Dedifferentiated amniotic fluid mesenchymal stem cell (primary cell): ENCODE data around the gene SHISAL1.

Experiments
- DNase-seq: peaks from one replicate; pipeline ENCODE4 v3.0.0-alpha.2; 2016; ENCODE audit errors: extremely low spot score

The SHISAL1 gene

DNA sequence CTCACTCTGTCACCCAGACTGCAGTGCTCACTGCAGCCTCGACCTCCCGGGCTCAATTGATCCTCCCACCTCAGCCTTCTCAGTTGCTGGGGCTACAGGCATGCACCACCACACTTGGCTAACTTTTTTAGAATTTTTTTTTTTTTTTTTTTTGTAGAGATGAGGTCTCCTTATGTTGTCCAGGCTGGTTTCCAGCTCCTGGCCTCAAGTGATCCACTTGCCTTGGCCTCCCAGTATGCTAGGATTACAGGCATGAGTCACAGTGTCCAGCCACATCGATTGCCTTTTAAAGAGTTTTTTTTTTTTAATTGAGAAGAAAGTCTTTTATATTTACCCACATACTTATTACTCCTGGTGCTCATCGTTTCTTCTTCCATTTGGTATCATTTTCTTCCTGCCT lies 102.0 kb downstream of the SHISAL1 start:
- peak; percentile 25 for DNase-seq

DNA sequence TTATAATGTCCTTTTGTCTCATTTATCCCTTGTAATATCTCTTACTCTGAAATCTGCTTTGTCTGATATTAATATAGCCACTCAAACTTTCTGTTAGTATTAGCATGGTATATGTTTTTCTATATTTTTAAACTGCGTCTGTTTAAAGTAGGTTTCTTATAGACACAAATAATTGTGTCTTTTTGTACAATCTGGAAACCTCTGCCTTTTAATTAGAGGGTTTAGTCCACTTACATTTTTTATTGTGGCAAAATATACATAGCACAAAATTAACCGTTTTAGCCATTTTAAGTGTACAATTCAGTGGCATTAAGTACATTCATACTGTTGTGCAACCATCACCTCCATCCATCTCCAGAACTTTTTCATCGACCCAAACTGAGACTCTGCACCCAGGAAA lies 103.4 kb downstream of the SHISAL1 start:
- no peak for DNase-seq

DNA sequence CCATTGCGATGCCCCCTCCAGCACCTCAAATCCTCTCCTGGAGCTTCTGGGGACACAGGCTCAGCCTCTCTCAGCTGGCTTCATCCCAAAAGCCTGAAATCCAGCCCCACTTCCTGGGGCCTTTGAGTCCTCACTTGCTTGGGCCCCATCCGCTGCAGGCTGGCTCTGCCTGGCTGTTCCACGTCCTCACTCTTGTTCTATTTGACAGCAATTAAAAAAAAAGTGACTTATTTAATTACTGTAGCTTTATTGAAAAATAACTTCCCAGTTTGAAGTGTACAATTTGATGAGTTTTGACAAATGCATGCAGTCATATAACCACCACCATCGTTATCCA lies 104.8 kb downstream of the SHISAL1 start:
- DNase-seq, result no peak

DNA sequence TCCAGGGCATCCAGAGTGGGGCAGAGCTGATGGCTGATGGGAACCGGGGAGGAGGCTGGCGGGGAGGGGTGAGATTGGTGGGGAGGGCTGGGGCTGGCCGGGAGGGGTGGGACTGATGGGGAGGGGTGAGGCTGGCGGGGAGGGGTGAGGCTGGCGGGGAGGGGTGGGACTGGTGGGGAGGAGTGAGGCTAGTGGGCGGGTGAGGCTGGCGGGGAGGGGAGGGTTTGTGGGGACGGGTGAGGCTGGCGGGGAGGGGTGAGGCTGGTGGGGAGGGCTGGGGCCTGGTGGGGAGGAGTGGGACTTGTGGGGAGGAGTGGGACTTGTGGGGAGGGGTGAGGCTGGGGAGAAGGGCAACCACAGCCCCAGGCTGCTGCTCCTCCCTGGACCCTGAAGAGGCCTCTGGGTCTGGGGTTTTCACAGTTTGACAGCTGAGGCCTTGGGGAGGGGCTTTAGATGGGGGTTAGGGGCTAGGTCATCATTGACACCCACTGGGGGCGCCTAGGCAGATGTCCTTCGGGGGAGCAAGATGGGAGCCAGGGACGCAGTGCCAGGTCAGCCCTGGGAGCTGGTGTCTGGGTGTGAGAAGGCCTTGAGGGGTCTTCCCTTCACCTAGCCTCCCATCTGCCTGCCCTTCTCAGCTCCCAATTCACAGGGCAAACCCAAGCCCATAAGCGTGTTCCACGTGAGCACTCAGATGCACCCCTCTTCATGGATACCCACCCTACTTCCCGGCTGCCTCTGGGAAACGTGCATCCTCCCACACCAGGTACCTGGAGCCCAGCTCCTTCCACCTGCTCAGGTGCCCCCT lies 105.4 kb downstream of the SHISAL1 start:
- DNase-seq, result no peak

DNA sequence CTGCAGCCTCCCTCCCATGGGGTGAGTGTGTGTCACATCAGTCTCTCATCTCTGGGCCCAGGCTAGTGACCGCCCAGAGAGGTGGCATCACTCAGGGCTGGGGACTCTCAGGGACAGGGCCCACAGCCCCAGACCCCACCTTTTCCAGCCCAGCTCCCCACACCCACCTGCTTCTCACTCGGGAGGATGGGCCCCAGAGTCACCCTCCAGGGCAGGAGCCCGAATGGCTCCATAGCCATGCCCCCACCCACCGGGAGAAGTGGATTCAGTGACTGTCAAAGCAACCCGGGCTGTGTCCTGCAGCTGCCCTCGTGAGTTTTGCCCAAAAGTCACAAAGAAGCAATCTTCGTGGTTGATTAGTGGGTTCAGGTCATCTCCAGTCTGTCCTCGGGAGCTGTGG lies 106.1 kb downstream of the SHISAL1 start:
- DNase-seq, result no peak

DNA sequence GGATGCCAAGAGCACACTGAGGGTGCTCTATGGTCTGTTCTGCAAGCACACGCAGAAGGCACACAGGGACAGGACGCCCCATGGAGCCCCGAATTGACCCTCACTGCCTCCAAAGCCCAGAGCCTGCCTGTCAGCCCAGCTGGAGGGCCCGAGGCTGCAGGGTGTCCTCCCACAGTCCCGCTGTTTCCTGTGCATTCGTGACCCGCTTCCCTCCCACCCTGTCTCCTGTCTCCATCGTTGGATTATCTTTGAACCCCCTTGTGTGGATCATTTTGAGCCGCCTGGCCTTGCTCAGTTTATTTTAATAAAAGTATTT lies 106.5 kb downstream of the SHISAL1 start:
- DNase-seq, result no peak

DNA sequence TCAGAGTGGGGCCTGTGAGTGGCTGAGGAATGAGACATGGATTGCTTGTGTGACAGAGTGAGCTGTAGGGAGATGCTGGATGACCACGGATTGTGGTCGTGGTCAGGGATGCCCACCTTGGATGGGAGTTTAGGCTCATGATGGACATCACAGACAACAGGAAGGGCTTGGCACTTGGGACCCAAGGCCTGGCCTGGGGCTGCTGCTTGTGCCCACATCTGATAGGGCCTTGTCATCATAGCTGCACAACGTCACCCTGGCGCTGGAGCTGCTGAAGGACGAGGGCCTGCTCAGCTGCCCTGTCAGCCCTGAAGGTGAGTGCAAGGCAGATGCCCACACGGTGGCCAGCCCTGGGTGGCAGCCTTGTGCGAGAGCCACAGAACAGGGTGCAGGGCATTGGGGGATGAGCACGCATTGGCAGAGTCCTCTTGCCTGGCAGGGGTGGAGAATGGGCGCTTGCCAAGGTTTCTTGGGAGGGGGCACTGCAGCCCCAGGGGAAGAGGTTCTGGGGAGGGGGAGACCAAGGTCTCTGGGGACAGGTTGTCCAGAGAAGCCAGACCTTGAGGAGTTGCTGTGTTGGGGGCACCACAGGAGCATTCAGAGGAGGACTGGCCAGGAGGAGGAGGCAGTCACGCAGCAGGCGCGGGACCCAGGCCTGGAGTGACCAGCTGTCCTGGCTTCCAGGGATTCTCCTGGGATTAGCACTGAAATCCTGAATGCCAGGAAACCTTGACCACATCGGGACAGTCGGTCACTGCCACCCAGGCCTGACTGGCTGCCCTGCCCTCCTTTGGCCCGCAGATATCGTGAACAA lies 107.0 kb downstream of the SHISAL1 start:
- DNase-seq, result no peak

DNA sequence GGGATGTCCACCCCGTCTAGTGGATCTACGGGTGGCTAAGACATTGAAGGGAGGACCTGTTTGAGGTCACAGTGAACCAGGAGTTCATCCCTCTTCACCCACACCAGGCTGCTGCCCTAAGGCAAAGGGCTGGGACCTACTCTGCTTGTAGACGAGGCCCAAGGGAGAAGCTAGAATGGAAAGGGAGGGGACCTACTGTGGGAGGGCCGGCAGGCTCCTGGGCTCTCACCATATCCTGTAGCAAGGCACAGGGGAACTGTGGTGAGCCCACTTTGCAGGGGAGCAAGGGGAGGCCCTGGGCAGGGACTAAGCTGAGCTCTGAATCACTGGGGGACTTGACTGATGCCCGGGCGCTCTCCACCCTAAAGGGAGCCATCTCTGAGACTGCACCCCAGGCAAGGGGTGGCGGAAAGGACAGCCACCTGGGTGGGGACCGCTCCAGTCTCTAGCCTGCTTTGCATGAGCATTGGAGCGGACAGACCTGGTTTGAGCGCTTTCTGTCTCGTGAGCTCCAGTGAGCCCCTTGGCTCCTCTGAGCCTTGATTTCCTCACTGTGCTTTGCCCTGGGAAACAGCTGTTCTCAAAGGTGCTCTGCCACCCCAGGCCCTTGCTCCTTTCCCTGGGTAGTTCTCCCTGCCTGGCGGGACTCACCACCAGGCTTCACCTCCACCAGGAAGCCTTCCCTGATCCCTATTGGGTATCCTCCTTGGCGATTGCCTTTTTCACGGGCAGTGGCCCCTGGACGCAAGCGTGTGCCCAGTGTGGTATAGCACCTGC lies 107.8 kb downstream of the SHISAL1 start:
- DNase-seq, result no peak

DNA sequence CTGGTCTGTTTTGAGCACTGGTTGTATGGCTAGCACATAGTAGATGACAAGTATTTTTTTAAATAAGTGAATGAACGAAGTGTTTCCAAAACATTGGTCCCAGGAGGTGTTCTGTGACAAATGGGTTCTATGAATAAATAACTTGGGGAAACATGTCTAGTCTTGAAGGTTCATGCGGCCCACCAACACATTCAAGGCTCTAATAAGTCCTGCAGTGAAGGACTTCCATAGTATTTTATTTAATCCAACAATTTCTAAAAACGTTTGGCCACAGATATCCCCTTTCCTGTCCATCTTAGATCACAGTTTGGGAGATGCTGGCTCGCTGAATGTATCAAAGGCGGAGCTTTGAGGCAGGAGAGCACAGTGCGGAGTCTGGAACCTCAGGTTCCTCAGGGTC lies 109.5 kb downstream of the SHISAL1 start:
- no peak for DNase-seq

DNA sequence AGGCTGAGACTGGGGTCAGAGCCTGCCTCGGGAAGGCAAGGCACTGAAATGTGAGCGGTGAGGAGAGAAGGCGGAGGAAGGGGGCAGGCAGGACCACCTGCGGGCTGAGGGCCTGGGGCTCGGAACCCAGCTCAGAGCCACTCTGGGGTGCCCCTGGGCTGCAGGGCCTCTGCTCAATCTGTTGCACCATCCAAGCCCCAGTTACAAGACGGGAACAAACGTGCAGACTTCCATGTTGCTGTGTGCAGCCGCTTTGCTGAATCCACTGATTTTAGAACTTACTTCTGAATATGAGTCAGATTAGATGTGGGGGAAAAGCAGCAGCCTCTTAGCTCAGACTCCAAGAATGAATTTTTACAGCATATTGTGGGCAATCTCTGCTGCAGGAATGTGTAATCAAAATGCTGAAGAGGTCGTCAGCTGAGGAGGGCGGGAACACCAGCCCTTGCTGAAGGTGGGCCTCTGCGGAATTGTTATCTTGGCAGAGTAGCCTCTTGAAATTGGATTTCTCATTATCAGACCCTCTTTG lies 110.4 kb downstream of the SHISAL1 start:
- peak; percentile 86 for DNase-seq

DNA sequence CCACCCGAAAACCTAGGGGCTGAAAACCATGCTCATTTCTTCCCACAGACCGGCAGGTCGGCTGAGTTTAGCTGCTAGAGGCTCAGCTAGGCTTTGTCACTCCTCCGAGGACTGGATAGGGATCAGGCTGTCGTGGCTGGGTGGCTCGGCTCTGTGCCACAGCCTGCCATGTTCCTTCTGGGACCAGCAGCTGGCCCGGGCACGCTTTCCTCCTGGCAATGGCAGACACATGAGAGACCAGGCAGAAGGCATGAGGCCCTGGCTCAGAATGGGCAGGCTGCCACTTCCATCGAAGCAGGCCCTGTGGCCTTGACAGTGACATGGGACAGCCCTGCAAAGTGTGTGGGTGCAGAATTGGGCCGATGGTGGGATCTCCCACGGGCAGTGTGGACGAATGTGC lies 111.1 kb downstream of the SHISAL1 start:
- no peak for DNase-seq

DNA sequence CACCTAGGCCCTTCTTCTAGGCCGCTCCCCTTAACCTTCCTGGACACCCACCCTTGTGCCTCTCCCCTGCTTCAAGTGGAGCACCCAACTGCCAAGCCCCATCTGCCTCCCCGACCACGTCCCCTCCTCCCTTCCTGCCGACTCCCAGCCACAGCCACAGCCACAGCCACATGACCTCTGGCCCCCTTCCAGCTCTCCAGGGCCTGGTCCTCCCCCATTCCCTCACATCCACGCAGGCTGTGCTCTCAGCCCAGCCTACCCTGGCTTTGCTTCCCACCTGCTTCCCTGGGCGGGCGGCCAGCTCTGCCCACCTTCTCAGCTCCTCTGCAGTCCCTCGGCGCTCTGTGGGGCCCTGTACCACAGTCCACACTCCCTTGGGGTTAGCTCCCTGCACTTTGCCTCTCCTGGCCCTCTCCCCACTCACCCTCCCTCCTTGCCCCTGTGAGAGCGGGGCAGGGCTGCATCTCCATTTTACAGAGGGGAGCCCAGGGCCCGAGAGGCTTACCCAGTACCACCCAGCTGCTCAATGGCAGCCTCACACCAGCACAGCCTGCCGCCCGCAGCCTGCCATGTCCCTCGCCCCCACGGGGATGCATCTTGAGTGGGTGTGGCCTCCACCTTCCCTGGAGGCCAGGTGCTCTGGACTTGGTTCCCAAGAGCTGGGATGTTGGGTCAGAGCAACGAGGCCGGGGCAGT lies 111.7 kb downstream of the SHISAL1 start:
- DNase-seq, result no peak

DNA sequence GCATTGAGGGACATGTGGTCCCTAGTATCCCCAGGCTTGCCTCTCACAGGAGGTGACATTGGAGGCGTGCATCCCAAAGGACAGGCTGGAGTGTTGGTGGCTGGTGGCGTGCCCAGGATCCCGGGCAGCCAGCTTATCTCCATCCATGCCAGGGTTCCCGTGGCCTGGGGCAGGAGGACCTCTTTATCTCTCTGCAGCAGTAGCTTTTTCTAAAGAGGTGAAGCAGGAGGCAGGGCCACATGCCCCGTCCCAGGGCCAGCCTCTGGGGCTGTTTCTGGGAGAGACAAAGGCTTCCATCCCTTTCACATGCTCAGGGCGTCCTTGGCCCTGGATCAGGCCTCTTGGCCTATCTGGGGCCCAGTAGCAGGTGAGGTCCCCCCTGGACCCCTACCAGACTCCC lies 112.3 kb downstream of the SHISAL1 start:
- no peak for DNase-seq

DNA sequence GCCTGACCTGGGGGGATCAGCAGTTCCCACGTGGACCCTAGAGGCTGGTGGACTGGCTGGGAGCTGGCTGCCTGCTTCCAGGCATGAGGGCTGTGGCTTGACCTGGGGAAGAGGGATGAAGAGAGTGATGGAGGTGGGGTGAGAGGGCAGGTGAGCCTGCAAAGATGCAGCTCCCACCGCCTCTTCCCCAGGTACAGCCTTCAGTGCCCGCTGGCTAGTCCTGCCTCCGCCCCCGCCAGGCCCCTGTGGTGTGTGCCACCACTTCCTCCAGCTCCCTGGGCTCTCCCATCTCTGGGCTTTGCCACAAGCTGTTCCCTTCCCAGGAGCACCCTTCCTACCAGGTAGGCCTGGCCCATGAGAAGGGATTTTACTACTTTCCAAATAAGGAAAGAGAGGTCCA lies 112.9 kb downstream of the SHISAL1 start:
- no peak for DNase-seq

DNA sequence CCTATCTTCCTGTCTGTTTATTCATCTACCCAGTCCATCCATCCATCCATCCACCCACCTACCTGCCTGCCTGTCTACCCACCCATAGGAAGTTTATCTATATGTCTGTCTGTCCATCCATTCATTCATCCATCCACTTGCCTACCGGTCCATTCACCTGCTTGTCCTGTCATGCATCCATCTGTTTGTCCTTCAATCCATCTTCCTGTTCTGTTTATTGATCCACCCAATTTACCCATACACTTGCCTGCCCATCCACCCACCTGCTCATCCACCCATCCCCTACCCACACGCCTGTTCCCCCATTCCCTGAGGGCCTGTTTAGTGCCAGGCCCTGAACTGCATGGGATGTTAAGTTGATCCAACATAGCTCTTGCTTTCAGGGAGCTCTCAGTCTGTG lies 113.6 kb downstream of the SHISAL1 start:
- DNase-seq, result no peak

DNA sequence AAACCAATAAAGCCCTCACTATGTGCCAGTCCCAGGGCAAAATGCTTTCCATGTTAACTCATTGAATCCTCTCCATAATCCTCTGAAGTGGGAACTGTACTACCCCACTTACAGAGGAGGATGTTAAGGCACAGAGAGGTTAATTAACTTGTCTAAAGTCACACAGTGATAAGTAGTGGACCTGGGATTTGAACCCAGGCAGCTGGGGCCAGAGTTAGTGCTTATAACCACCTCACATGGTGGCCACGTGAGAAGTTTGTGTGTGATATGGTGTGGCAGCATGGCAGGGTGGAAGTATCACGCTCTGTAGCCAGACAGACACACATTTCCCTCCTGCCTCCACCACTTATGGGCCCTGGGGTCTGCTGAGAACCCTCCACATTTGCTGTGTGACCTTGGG lies 115.5 kb downstream of the SHISAL1 start:
- no peak for DNase-seq

DNA sequence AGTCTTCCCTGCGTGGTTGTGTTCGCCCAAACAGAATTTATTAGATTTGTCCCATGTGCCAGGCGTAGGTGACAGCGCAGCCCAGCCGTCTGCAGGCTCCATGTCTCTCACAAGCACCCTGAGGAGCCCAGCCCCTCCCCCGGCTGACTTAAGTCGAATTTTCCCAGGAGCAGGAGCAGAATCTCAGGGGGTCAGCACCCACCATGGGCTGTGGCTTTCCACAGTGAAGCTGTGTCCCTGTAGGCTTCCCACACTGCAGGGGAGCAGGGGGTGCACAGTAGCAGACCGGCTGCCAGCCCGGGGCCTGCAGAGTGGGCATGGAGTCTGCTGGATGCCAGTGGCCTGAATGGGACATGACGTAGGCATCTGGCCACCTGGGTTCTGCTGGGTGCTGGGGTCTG lies 116.0 kb downstream of the SHISAL1 start:
- DNase-seq, result no peak

DNA sequence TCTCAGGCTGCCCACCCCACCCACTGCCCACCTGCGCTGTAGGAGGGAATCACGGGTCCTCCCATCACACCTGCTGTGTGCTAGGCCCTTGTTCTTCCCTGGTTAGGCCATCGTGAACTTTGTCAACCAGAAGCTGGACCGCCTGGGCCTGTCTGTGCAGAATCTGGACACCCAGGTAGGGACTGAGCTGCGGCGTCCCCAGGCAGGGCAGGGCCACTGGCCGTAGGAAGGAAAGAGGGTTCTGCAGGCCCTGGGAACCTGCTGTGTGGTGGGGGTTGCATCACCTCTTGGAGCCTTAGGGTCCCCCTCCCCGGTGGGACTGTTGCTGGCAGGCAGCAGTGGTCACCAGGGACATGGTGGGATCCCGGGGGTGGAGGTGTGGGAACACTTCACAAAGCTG lies 116.5 kb downstream of the SHISAL1 start:
- DNase-seq, result no peak

DNA sequence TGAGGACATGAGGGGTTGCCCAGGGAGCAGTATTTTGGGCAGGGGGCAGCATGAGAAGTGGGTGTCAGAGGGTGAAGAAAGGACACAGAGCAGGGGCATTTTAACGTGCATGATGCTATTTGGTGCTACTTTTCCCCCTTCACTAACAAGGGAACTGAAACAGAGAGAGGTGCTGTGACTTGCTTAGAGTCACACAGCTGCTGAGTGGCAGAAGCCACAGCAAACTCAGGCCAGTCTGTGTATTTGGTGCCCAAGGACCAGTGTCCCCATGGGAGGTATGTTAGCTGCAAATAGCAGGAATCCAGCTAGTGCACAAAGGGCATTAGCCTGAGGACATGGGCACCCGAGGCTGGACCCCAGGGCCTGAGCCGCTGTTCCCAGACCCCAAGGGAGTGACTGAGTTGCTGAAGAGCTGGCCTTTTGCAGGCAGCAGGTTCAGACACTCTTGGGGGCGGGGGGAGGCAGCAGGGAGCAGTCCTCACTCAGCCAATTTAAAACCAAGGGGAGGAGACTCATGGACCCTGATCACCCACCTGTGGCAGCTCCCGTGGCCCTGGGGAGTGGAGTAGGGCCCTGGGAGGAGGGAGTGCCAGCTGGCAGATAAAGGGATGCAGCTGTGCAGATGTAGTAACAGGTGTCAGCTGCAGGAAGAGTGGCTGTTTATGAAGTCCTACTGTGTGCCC lies 117.4 kb downstream of the SHISAL1 start:
- no peak for DNase-seq

DNA sequence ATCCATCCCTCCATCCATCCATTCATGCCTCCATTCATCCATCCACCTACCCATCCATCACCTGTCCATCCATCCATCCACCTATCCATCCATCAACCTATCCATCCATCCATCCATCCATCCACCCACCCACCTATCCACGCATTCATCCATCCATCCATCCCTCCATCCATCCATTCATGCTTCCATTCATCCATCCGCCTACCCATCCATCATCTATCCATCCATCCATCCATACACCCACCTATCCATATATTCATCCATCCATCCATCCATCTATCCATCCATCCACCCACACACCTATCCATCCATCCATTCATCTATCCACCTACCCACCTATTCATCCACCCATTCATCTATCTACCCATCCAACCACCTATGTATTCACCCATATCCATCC lies 118.2 kb downstream of the SHISAL1 start:
- DNase-seq, result no peak
